ENCODE data around the gene CLDN24. TPM values are rescaled to one million over a fixed set of nuclear protein-coding genes. Genes with fewer than 3 reads are reported as not detected.
A peak's percentile ranks its signal among the peaks of the same experiment; 100 is the strongest.
"Not testable (repeated sequence)": the region's sequence is repeated elsewhere in the genome, so short reads cannot be mapped to it uniquely, and the experiment has no call there.

Gene CLDN24
- total and polyA plus RNA-seq, 3 experiments from 2014 or later: not detected

- H3K27ac Mint-ChIP-seq; H3K36me3 Mint-ChIP-seq; H3K4me3 ChIP-seq (ENCODE audit: low read length); H3K27ac ChIP-seq (ENCODE audit: low read depth, low read length); H3K9me3 ChIP-seq (ENCODE audit: low read length); DNase-seq; H3K36me3 ChIP-seq (ENCODE audit: insufficient read depth, low read length); H3K9me3 Mint-ChIP-seq; H3K27me3 ChIP-seq (ENCODE audit: insufficient read depth, low read length, poor library complexity, severe bottlenecking); H3K4me3 Mint-ChIP-seq; POLR2A ChIA-PET; CTCF ChIA-PET: not testable (repeated sequence)
- Mint-ChIP-seq H3K27me3 (peaks cover 6 to 40% of the 10 kb centered on the region in 2 donors), H3K4me1 (peaks cover 10 to 18% (median 12%) of the 10 kb centered on the region in 3 donors)
- peaks cover 12% of the 10 kb centered on the region for H3K4me1 ChIP-seq (ENCODE audit: insufficient read depth, low read length)
Measured at GRCh38 chr4:183324056-183324455, 1.8 kb upstream of the CLDN24 start.

- Mint-ChIP-seq H3K4me1 (peaks cover 10 to 18% (median 12%) of the 10 kb centered on the region in 3 donors), H3K36me3 (peaks cover 0 to 10% (median 0%) of the 10 kb centered on the region in 3 donors), H3K27me3 (peaks cover 6 to 37% of the 10 kb centered on the region in 2 donors), H3K9me3 (no peaks in the 10 kb centered on the region), H3K4me3 (no peak overlapping the region), H3K27ac (no peak overlapping the region)
- DNase-seq: no peak
- no peaks in the 10 kb centered on the region for H3K9me3 ChIP-seq (ENCODE audit: low read length)
- ChIA-PET CTCF (no interaction called here), POLR2A (no interaction called here)
- no peak overlapping the region for H3K4me3 ChIP-seq (ENCODE audit: low read length)
- H3K27ac ChIP-seq (ENCODE audit: low read depth, low read length): no peak overlapping the region
- H3K27me3 ChIP-seq (ENCODE audit: insufficient read depth, low read length, poor library complexity, severe bottlenecking): no peaks in the 10 kb centered on the region
- no peaks in the 10 kb centered on the region for H3K36me3 ChIP-seq (ENCODE audit: insufficient read depth, low read length)
- H3K4me1 ChIP-seq (ENCODE audit: insufficient read depth, low read length): peaks cover 12% of the 10 kb centered on the region
Measured at GRCh38 chr4:183323295-183323694, 1.1 kb upstream of the CLDN24 start.

- POLR2A ChIA-PET: no interaction called here
- DNase-seq: no peak
- CTCF ChIA-PET: no interaction called here
- H3K27ac ChIP-seq (ENCODE audit: low read depth, low read length): no peak overlapping the region
- peak overlapping the region in 6 of 8 donors; percentile 22 to 76 (median 60) for H3K27ac Mint-ChIP-seq
- H3K36me3 Mint-ChIP-seq: peaks cover 0 to 9% (median 0%) of the 10 kb centered on the region in 3 donors
- no peaks in the 10 kb centered on the region for H3K36me3 ChIP-seq (ENCODE audit: insufficient read depth, low read length)
- H3K4me3 Mint-ChIP-seq: peak overlapping the region in 6 of 7 donors; percentile 8 to 75 (median 33)
- H3K9me3 Mint-ChIP-seq: no peaks in the 10 kb centered on the region
- H3K27me3 Mint-ChIP-seq: peaks cover 6 to 31% of the 10 kb centered on the region in 2 donors
- peaks cover 12% of the 10 kb centered on the region for H3K4me1 ChIP-seq (ENCODE audit: insufficient read depth, low read length)
- no peaks in the 10 kb centered on the region for H3K27me3 ChIP-seq (ENCODE audit: insufficient read depth, low read length, poor library complexity, severe bottlenecking)
- no peak overlapping the region for H3K4me3 ChIP-seq (ENCODE audit: low read length)
- H3K9me3 ChIP-seq (ENCODE audit: low read length): no peaks in the 10 kb centered on the region
- peaks cover 10 to 18% (median 12%) of the 10 kb centered on the region in 3 donors for H3K4me1 Mint-ChIP-seq
Measured at GRCh38 chr4:183321516-183321915, 710 bp downstream of the CLDN24 start.

GRCh38 chr4:183321079-183321478, 1.1 kb downstream of the CLDN24 start:
- Mint-ChIP-seq H3K27me3 (peaks cover 4 to 27% of the 10 kb centered on the region in 2 donors), H3K4me3 (peak overlapping the region in 6 of 7 donors; percentile 8 to 75 (median 33)), H3K9me3 (no peaks in the 10 kb centered on the region), H3K4me1 (peaks cover 10 to 18% (median 12%) of the 10 kb centered on the region in 3 donors), H3K36me3 (peaks cover 0 to 4% (median 0%) of the 10 kb centered on the region in 3 donors), H3K27ac (peak overlapping the region in 6 of 8 donors; percentile 22 to 76 (median 60))
- Histone ChIP-seq H3K9me3 (ENCODE audit: low read length) (no peaks in the 10 kb centered on the region), H3K27me3 (ENCODE audit: insufficient read depth, low read length, poor library complexity, severe bottlenecking) (no peaks in the 10 kb centered on the region), H3K4me1 (ENCODE audit: insufficient read depth, low read length) (peaks cover 12% of the 10 kb centered on the region), H3K27ac (ENCODE audit: low read depth, low read length) (no peak overlapping the region), H3K4me3 (ENCODE audit: low read length) (no peak overlapping the region), H3K36me3 (ENCODE audit: insufficient read depth, low read length) (no peaks in the 10 kb centered on the region)
- ChIA-PET POLR2A (no interaction called here), CTCF (no interaction called here)
- peak in 2 of 5 donors; percentile 40 to 51 for DNase-seq

- Histone ChIP-seq H3K27ac (ENCODE audit: low read depth, low read length) (no peak within 1 kb of the TSS), H3K27me3 (ENCODE audit: insufficient read depth, low read length, poor library complexity, severe bottlenecking) (no peaks in the 10 kb centered on the region), H3K9me3 (ENCODE audit: low read length) (no peaks in the 10 kb centered on the region), H3K4me3 (ENCODE audit: low read length) (no peak within 1 kb of the TSS), H3K4me1 (ENCODE audit: insufficient read depth, low read length) (peaks cover 12% of the 10 kb centered on the region), H3K36me3 (ENCODE audit: insufficient read depth, low read length) (no peaks in the 10 kb centered on the region)
- CTCF ChIA-PET: no interaction called here
- no peaks in the 10 kb centered on the region for H3K9me3 Mint-ChIP-seq
- H3K27ac Mint-ChIP-seq: peak within 1 kb of the TSS in 5 of 8 donors; percentile 17 to 76 (median 59)
- POLR2A ChIA-PET: no interaction called here
- DNase-seq: no peak
- H3K4me1 Mint-ChIP-seq: peaks cover 10 to 18% (median 12%) of the 10 kb centered on the region in 3 donors
- H3K4me3 Mint-ChIP-seq: peak within 1 kb of the TSS in 4 of 7 donors; percentile 8 to 75 (median 33)
- H3K27me3 Mint-ChIP-seq: peaks cover 2 to 21% of the 10 kb centered on the region in 2 donors
- H3K36me3 Mint-ChIP-seq: no peaks in the 10 kb centered on the region
Measured at GRCh38 chr4:183320211-183321059, 1.8 kb downstream of the CLDN24 start, which contains the start of gene CLDN22. Gene CLDN22, minus strand, starts transcription at chr4:183320276. Its CDS starts 58 bp downstream, at chr4:183320218.

GRCh38 chr4:183318656-183319055, 3.6 kb downstream of the CLDN24 start:
- no peaks in the 10 kb centered on the region for H3K36me3 ChIP-seq (ENCODE audit: insufficient read depth, low read length)
- H3K27ac Mint-ChIP-seq: no peak overlapping the region
- H3K27me3 Mint-ChIP-seq: peaks cover 0 to 16% of the 10 kb centered on the region in 2 donors
- H3K9me3 Mint-ChIP-seq: no peaks in the 10 kb centered on the region
- H3K9me3 ChIP-seq (ENCODE audit: low read length): no peaks in the 10 kb centered on the region
- CTCF ChIA-PET: no interaction called here
- peaks cover 12% of the 10 kb centered on the region for H3K4me1 ChIP-seq (ENCODE audit: insufficient read depth, low read length)
- no peak for DNase-seq
- peaks cover 10 to 18% (median 12%) of the 10 kb centered on the region in 3 donors for H3K4me1 Mint-ChIP-seq
- no peaks in the 10 kb centered on the region for H3K27me3 ChIP-seq (ENCODE audit: insufficient read depth, low read length, poor library complexity, severe bottlenecking)
- POLR2A ChIA-PET: no interaction called here
- peak overlapping the region in 1 of 7 donors; percentile 38 for H3K4me3 Mint-ChIP-seq
- no peak overlapping the region for H3K4me3 ChIP-seq (ENCODE audit: low read length)
- H3K36me3 Mint-ChIP-seq: peaks cover 0 to 6% (median 0%) of the 10 kb centered on the region in 3 donors
- H3K27ac ChIP-seq (ENCODE audit: low read depth, low read length): no peak overlapping the region

GRCh38 chr4:183314806-183315205, 7.4 kb downstream of the CLDN24 start:
- Histone ChIP-seq H3K27ac (ENCODE audit: low read depth, low read length) (no peak overlapping the region), H3K4me3 (ENCODE audit: low read length) (no peak overlapping the region), H3K4me1 (ENCODE audit: insufficient read depth, low read length) (no peaks in the 10 kb centered on the region), H3K9me3 (ENCODE audit: low read length) (no peaks in the 10 kb centered on the region), H3K36me3 (ENCODE audit: insufficient read depth, low read length) (no peaks in the 10 kb centered on the region), H3K27me3 (ENCODE audit: insufficient read depth, low read length, poor library complexity, severe bottlenecking) (no peaks in the 10 kb centered on the region)
- no peak for DNase-seq
- H3K9me3 Mint-ChIP-seq: no peaks in the 10 kb centered on the region
- H3K27ac Mint-ChIP-seq: peak overlapping the region in 2 of 8 donors; percentile 1 to 79
- no peaks in the 10 kb centered on the region for H3K4me1 Mint-ChIP-seq
- CTCF ChIA-PET: no interaction called here
- POLR2A ChIA-PET: no interaction called here
- H3K27me3 Mint-ChIP-seq: peaks cover 5 to 18% of the 10 kb centered on the region in 2 donors
- H3K4me3 Mint-ChIP-seq: no peak overlapping the region
- peaks cover 0 to 13% (median 2%) of the 10 kb centered on the region in 3 donors for H3K36me3 Mint-ChIP-seq

- Histone ChIP-seq H3K4me3 (ENCODE audit: low read length) (no peak overlapping the region), H3K27ac (ENCODE audit: low read depth, low read length) (no peak overlapping the region), H3K4me1 (ENCODE audit: insufficient read depth, low read length) (no peaks in the 10 kb centered on the region), H3K36me3 (ENCODE audit: insufficient read depth, low read length) (no peaks in the 10 kb centered on the region), H3K27me3 (ENCODE audit: insufficient read depth, low read length, poor library complexity, severe bottlenecking) (no peaks in the 10 kb centered on the region), H3K9me3 (ENCODE audit: low read length) (no peaks in the 10 kb centered on the region)
- DNase-seq: no peak
- H3K27ac Mint-ChIP-seq: peak overlapping the region in 1 of 8 donors; percentile 79
- peaks cover 5 to 18% of the 10 kb centered on the region in 2 donors for H3K27me3 Mint-ChIP-seq
- peaks cover 0 to 13% (median 2%) of the 10 kb centered on the region in 3 donors for H3K36me3 Mint-ChIP-seq
- ChIA-PET POLR2A (no interaction called here), CTCF (no interaction called here)
- no peaks in the 10 kb centered on the region for H3K4me1 Mint-ChIP-seq
- no peak overlapping the region for H3K4me3 Mint-ChIP-seq
- H3K9me3 Mint-ChIP-seq: no peaks in the 10 kb centered on the region
Measured at GRCh38 chr4:183314336-183314735, 7.9 kb downstream of the CLDN24 start.
